Loucy (cell line): Measurements from ENCODE around the gene SMAD7.

Experiments
- EZH2phosphoT487 ChIP-seq: fragments of 200-600 bp; IDR thresholded peaks from 2 replicates; pipeline ENCODE4 v1.6.1; 2018; ENCODE audit warnings: antibody characterized with exemption, mild to moderate bottlenecking, moderate library complexity, borderline replicate concordance
- TF ChIP-seq, protein P1 (sequence below): fragments of 200-600 bp; sonication (generic); conservative IDR thresholded peaks from 2 replicates; pipeline ENCODE4 v1.5.1; 2014; ENCODE audit warnings: mild to moderate bottlenecking, antibody characterized with exemption, low read length

- TF ChIP-seq, protein P1, sequence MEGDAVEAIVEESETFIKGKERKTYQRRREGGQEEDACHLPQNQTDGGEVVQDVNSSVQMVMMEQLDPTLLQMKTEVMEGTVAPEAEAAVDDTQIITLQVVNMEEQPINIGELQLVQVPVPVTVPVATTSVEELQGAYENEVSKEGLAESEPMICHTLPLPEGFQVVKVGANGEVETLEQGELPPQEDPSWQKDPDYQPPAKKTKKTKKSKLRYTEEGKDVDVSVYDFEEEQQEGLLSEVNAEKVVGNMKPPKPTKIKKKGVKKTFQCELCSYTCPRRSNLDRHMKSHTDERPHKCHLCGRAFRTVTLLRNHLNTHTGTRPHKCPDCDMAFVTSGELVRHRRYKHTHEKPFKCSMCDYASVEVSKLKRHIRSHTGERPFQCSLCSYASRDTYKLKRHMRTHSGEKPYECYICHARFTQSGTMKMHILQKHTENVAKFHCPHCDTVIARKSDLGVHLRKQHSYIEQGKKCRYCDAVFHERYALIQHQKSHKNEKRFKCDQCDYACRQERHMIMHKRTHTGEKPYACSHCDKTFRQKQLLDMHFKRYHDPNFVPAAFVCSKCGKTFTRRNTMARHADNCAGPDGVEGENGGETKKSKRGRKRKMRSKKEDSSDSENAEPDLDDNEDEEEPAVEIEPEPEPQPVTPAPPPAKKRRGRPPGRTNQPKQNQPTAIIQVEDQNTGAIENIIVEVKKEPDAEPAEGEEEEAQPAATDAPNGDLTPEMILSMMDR: peak; percentile 40
- no peak for TF ChIP-seq EZH2phosphoT487
Measured at GRCh38 chr18:48949606-48950535, 894 bp downstream of the SMAD7 start.
